Kidney (tissue), 14 donors: Measurements from ENCODE around the gene RUNX1. TPM values are rescaled to one million over a fixed set of nuclear protein-coding genes. Genes with fewer than 3 reads are reported as not detected.

Experiments used
- DNase-seq, 5 donors: peaks; one replicate each; pipeline ENCODE4 v3.0.0-alpha.2; 2013 to 2020
- FAIRE-seq: peaks from 2 replicates; lab custom pipeline; 2012; peaks lifted over from hg19 to GRCh38; lab: Jason Lieb, UNC
- H3K27ac ChIP-seq, 2 donors: one replicate each; pipeline ENCODE4 v1.7.0; 2013; ENCODE audit warnings: low read depth in 2 of 2, low read length in 2 of 2, inconsistent platforms in 1 of 2
- H3K27me3 ChIP-seq: one replicate; pipeline ENCODE4 v1.7.1; 2013; ENCODE audit warnings: low read length, inconsistent platforms; ENCODE audit not compliant: control insufficient read depth, insufficient read depth
- H3K36me3 ChIP-seq, 3 donors: one replicate each; pipeline versions ENCODE4 v1.7.0 to v1.7.1; 2013; ENCODE audit warnings: low read length in 3 of 3, control low read depth in 1 of 3, inconsistent platforms in 1 of 3; ENCODE audit not compliant: insufficient read depth in 3 of 3, control insufficient read depth in 2 of 3
- H3K4me1 ChIP-seq, 3 donors: one replicate each; pipeline versions ENCODE4 v1.7.0 to v1.7.1; 2013; ENCODE audit warnings: low read length in 3 of 3, inconsistent platforms in 1 of 3, low read depth in 1 of 3; ENCODE audit not compliant: control insufficient read depth in 2 of 3, insufficient read depth in 2 of 3
- H3K4me3 ChIP-seq, 3 donors: one replicate each; pipeline versions ENCODE4 v1.7.0 to v1.8.1; 2013; ENCODE audit warnings: low read length in 3 of 3, control low read depth in 1 of 3, inconsistent platforms in 1 of 3
- H3K9ac ChIP-seq, 3 donors: one replicate each; pipeline versions ENCODE4 v1.7.0 to v1.7.1; 2013; ENCODE audit warnings: low read length in 3 of 3, control low read depth in 1 of 3, inconsistent platforms in 1 of 3
- H3K9me3 ChIP-seq, 3 donors: one replicate each; pipeline versions ENCODE4 v1.7.0 to v1.7.1; 2013; ENCODE audit warnings: low read length in 3 of 3, control low read depth in 1 of 3, inconsistent platforms in 1 of 3; ENCODE audit not compliant: control insufficient read depth in 2 of 3, insufficient read depth in 1 of 3
- CTCF ChIP-seq: IDR thresholded peaks from 3 replicates; pipeline ENCODE4 v1.5.1; 2012; ENCODE audit warnings: mild to moderate bottlenecking, moderate library complexity, borderline replicate concordance; ENCODE audit not compliant: insufficient read depth; ENCODE audit errors: extremely low read depth
- intact Hi-C: fragments of 100-400 bp; cut with DNase I; formaldehyde crosslinking; loops from one replicate; pipeline ENCODE4 v1.11.1; 2022
- polyA plus RNA-seq: library from polyadenylated mRNA; stranded (reverse); fragments of 350-450 nt; fragmentation: Illumina TruSeq; extraction: RNeasy Lipid Tissue Mini Kit (QIAGEN cat#74804); gene quantifications from one replicate; pipeline ENCODE4 v1.2.3, GENCODE V29; 2014; ENCODE audit warnings: low read depth, low replicate concordance; ENCODE audit not compliant: insufficient read depth
- total RNA-seq: library from RNA; stranded (reverse); fragmentation: NEBNext Ultra II Directional; extraction: Animal tissue kit (Norgen Biotek cat#: 25700); gene quantifications from one replicate; pipeline ENCODE4 v1.2.1, GENCODE V29; 2021
- donor health status: control.
- donor health status: control.
- donor health status: control.
- donor health status: control.
- donor health status: control.
- donor health status: DM: yes; HTN: yes; CAD: no.
- donor health status: Normal renal cell carcinoma (clear cell type).

RUNX1 gene
- total and polyA plus RNA-seq, 2 donors from 2014 or later, result 1.3 to 58.0 TPM

DNA sequence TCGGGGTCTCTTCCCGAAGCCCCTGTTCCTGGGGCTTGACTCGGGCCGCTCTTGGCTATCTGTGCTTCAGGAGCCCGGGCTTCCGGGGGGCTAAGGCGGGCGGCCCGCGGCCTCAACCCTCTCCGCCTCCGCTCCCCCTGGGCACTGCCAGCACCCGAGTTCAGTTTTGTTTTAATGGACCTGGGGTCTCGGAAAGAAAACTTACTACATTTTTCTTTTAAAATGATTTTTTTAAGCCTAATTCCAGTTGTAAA, 158.7 kb downstream of the RUNX1 start:
- DNase-seq (no peak), FAIRE-seq (no peak)
- Histone ChIP-seq H3K36me3 (no peaks in the 10 kb centered on the region), H3K4me1 (peaks cover 2 to 10% (median 8%) of the 10 kb centered on the region in 3 donors), H3K9ac (no peak overlapping the region), H3K27ac (no peak overlapping the region), H3K27me3 (peaks cover 42% of the 10 kb centered on the region), H3K4me3 (peak overlapping the region in 1 of 3 donors; percentile 13), H3K9me3 (no peaks in the 10 kb centered on the region)
- intact Hi-C loops, result no loop called here
- no peak for TF ChIP-seq CTCF

- no peak for FAIRE-seq
- peaks cover 47% of the 10 kb centered on the region for H3K27me3 ChIP-seq
- intact Hi-C loops, result no loop called here
- peaks cover 2 to 10% (median 8%) of the 10 kb centered on the region in 3 donors for H3K4me1 ChIP-seq
- TF ChIP-seq CTCF, result peak; percentile 76
- H3K36me3 ChIP-seq, result no peaks in the 10 kb centered on the region
- no peaks in the 10 kb centered on the region for H3K9me3 ChIP-seq
- peak overlapping the region; percentile 78 to 80 for H3K27ac ChIP-seq
- peak overlapping the region in 1 of 3 donors; percentile 67 for H3K4me3 ChIP-seq
- DNase-seq, result peak; percentile 75 to 93 (median 82)
- peak overlapping the region in 1 of 3 donors; percentile 51 for H3K9ac ChIP-seq
Observed at GRCh38 chr21:34889676-34890469, 159.2 kb downstream of the RUNX1 start.

DNA sequence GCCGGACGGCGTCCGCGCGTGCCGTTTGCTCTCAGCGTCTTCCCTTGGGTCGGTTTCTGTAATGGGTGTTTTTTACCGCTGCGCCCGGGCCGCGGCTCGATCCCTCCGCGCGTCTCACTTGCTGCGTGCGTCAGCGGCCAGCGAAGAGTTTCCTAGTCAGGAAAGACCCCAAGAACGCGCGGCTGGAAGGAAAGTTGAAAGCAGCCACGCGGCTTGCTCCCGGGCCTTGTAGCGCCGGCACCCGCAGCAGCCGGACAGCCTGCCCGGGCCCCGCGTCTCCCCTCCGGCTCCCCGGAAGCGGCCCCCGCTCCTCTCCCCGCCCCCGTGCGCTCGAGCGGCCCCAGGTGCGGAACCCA, 159.8 kb downstream of the RUNX1 start:
- Histone ChIP-seq H3K9me3 (no peaks in the 10 kb centered on the region), H3K4me3 (peak overlapping the region; percentile 50 to 67 (median 57)), H3K36me3 (no peaks in the 10 kb centered on the region), H3K27ac (peak overlapping the region; percentile 78 to 80), H3K27me3 (peaks cover 53% of the 10 kb centered on the region), H3K9ac (peak overlapping the region in 1 of 3 donors; percentile 51), H3K4me1 (peaks cover 2 to 10% (median 8%) of the 10 kb centered on the region in 3 donors)
- no peak for TF ChIP-seq CTCF
- DNase-seq, result peak; percentile 62 to 87 (median 67)
- intact Hi-C loops, result no loop called here
- FAIRE-seq, result no peak
